Renal cortical epithelial cell (primary cell): ENCODE results near the gene CFAP53. TPM values are rescaled to one million over a fixed set of nuclear protein-coding genes. Genes with fewer than 3 reads are reported as not detected.

Experiments used
- DNase-seq: peaks from one replicate; pipeline ENCODE4 v3.0.0-alpha.2; 2011; ENCODE audit warnings: low read depth
- total RNA-seq: library from RNA; depleted of rRNA; stranded (reverse); fragments of >200 nt; gene quantifications from 2 replicates; pipeline ENCODE4 v1.2.3, GENCODE V29; 2014

Gene CFAP53
- total RNA-seq, 1 donor from 2014 or later, result 2.2 TPM

DNA sequence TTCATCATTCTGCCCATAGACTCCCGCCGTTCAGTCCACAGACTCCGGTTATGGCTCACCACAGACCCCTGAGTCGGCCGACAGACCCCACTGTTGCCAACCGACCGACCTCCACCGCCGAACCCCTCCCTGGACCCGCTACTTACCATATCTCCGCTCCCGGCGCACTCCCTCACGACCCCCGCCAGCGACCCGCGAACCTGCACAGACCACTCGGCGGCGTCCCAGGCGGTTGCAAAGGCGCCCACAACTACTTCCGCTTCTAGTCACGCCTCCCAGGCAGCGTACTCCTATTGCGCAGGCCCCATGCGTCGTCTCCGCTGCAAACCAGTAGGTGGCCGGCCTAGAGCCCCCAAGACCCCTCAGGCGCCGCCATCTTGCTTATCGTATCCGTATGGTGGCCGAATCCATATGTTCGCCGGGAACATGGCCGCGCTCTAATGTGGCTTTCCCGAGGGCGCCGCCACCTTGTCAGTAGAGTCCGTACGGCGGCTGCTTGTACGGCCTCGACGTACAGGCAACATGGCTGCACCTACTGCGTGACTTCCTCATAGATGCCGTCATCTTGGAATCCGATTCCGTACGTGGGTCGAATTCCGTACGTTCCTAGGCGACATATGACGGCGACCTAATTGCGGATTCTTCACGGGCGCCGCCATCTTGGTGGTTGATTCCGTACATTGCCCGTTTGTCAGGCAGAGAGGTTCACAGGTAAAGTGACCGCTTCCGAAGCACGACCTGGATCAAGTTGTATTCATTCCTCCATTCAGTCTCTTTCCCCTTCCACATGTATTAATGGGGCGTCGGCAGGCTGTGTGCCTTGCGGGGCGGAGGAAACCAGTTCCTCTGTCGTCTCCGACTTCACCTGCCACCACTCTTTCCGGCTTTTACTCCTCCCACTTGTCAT is 21.4 kb upstream of the CFAP53 start, which contains the start of gene CXXC1:
CXXC1 (minus strand) TSS at position 252 of the 907 bp plus-strand sequence; CDS start at position 149, 103 bp downstream.
- DNase-seq, result peak; percentile 99

DNA sequence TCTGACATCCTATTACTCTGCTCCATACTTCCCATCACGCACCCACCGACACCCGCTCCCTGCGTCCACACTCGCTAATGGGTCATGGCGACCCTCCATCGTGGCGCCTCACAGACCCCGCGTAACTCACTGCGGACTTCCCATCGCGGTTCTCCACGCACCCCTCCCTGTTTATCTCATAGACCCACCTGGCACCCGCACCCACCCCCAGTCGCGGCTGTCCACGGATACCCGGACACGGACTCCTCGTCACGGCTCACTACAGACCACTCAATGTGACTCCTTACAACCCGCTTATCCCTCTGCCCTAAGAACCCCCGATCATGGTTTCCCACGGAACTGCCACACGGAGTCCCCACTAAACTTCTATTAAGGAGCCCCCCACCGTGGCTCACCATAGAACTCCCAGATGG is 20.7 kb upstream of the CFAP53 start:
- DNase-seq, result no peak

DNA sequence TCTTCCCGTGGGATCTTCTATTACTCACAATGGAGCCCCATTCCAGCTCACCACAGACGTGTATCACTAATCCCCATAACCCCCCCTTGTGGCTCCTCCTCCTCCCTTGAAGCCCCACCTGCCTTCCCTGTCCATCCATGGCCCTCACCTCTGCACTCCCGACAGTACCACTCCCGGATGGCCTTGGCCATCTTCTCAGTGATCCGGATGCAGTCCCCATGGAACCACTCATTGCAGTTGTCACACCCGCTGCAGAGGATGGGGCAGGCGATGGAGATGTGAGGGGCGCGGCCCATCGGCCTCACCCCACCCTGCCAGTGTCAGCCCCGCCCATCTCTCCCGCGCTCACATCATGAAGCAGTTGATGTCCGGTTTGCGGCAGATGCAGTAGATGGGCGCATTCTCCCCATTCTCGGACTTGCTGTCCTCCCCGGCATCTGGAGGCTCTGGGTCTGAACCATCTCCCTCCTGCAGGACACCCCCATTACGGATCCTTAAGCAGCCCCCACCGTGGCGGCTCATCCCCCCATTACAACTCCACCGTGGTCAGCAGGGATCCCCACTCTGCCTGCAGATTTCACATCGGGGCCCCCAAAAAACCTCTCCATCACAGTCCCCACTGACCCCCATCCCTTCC is 20.2 kb upstream of the CFAP53 start:
- DNase-seq, result peak; percentile 12

DNA sequence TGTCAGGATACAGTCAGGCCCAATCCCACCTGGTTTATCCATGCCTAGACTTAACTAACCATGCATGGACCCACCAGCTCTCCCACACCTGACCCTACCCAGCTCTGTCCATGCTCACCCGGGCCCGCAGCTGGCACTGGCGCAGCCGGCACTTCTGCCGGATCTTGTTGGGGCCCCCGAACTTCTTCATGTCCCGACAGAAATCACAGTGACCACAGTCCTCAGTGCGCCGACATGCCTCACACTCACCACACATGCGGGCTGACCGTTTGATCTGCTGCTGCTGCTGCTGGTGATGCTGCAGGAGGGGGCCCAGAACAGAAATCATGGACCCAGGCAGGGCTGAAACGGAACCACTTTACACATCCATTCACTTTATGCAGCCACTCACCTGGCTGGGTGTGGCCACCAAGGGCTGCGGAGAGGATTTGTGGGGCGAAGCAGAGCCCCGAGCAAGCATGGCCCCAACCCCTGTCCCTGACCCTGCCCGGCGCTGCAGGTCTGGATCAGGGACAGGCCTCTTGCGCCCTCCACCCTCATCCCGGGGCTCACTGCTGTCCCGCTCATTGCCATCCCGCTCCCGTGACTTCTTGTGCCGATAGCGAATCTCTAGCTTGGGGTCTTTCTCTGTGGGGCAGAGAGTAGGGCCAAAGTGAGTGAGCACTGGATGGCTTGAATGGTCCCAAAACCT is 19.5 kb upstream of the CFAP53 start:
- DNase-seq, result no peak

DNA sequence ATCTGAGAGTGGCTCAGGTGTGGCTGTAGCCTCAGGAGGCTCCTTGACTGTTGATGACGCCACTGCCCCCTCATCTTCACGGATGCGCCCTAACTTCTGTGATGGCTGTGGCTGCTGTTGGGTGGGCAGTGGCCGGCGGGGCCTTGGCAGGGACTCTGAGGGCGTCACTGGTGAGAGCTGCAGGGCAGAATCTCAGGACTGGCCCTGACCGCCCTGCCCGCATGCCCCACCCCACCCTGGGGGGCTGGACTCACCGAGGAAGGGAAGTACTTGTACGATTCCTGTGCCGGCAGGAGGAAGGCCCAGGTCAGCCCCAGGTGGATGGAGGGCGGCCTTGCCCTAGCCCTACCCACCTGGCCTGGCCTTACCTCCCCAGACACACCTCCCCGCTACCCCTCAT is 18.8 kb upstream of the CFAP53 start:
- no peak for DNase-seq

DNA sequence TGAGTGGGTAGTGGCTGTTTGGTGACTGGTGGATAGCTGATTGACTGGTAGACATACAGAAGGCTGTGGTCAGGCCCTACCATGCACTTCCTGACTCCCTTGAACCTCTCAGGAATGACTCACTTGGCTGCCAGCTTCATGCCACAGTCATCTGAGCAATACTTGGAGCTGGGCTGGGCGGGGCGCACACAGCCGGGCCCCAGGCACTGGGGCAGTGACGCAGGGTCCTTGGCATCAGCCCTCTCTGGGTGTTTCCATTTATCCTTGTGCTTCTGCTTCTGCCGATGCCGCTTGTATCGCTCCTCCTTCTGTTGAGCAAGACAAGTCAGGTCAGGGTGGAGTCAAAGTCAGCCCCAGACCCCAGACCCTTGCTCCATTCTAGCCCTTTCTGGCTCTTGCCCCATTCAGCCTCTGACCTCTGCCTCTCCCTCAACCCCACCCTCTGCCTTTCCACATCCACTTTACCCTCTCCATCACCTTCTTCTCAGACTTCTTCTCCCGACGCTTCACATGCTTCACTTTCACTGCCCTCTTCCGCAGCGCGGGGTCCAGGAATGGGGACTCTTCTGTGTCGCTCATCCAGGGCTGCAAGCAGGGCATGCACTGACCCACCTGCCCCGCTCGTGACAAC is 18.1 kb upstream of the CFAP53 start:
- no peak for DNase-seq

DNA sequence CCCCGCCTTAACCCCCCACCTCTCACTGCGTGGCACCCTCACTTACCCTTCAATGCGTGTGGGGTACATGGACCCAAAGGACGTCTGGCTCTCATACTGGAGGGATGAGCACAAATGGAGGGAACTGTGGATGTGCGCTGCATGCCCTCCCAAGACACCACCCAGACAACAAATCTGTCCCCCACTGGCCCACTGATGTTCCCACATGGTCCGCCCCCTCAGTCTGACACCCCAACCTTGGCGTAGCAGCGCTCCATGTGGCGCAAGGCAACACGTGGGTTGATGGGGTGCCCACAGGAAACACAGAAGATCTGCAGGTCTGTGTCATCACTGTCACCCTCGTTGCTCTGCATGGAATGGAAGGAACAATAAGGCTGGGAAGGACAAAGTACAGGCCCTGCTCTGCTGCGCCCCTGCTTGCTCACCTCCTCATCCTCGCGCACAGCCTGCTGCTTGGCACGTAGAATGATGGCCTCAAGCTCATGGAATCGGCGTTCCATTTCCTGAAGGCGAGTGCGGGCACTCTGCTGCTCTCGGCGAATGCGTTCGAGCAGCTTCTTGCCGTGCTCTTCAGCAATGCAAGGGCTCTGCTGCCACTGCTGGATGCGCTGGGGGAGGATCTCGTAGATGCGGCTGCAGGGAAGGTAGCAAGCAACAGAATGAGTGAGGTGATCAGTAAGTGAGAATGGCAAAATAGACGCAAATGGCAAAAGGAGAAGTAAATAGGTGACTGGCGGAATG is 17.3 kb upstream of the CFAP53 start:
- DNase-seq, result no peak

DNA sequence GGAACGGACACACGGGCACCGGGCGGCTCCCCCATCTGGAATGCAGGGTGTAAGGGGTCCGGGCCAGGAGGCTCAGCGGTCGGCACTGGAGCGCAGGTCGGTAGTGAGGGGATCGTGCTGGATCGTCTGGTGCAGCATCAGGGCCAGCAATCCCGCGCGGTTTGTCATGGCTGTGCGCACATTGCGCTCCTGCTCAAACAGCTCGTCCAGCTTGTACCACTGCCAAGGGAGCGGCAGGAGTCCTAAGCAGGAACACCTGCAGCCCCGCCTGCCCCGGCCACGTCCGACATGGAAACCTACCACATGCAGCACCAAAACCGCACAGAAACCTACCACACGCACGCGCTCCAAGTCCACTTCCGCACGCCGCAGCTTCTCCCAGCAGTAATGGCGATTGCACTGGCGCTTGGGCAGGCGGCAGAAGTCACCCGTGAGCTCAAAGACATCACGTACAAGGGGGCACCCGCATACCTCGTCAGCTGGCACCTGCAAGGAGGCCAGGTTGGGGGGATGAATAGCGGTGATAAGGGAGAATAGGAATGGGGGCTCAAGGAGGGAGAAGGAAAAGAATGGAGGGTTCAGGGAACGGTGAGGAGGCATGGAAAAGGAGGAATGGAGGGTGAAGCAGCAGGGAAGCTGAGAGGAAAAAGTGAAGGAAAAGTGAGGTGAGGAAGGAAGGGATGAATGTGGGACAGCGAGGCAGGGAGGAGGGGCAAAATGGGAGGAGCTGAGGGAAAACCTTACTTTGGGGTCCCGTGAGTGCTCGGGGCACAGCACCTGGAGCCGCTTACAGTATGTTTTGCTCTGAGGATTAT is 16.4 kb upstream of the CFAP53 start:
- no peak for DNase-seq

DNA sequence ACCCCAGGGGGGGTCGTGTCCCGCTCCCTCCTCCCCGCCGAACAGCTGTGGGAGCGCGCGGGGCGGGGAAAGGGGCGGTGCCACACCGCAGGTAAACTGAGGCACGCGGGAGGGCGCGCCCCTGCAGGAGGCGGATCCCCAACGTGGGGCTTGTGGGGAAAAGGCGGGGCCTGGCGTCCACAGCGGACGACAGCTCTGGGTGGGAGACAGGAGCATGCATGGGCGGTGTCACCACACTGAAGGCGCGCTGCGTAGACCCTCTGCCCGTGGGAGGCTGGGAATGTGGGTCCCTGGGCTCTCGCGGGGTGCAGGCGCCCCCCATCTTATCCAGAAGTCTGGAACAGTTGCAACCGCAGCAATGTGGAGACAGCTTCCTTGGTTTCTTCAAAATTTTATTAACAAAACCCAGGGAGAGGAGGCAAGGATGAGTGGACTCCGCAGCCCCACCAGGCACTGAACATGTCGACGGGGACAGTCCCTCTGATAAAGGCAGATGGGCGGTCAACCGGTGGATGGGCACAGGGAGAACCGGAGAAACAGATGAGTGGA is 15.8 kb upstream of the CFAP53 start:
- DNase-seq, result no peak

DNA sequence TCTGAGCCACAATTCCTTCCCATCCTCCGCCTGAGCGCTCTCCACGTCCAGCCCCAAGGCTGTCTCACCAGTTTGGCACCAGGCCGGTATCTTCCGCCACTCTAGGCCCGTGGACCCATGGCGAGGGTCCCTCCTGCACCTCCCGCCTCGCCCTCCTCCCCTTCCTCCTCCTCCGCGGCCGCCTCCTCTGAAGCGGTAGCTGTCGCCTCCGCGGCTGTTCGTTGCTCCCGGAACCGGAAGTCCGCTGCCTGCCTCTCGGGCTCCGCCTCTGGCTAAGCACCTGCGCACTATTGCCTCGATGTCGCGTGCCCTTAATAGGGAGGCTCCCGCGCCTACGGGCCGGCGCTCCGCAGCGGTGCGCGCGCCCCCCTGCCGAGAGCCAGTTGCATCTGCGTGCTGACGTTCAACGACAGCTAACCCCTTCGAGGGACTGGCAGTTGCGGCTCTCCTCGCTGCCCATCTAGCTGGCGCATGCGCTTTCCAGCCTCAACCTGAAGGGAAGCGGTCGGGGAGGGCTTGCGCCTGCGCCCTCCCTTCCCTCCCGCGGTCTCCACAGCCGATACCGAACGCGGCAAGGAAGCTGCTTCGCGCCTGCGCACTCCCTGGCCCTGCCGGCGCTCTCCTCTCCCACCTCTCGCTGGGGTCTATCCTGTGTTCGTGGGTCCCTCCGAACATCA is 15.1 kb upstream of the CFAP53 start, which contains the start of gene MBD1:
MBD1 (minus strand) TSS at position 229 of the 677 bp plus-strand sequence. CDS start 1,531 bp downstream, outside the sequence.
- DNase-seq, result peak; percentile 96

DNA sequence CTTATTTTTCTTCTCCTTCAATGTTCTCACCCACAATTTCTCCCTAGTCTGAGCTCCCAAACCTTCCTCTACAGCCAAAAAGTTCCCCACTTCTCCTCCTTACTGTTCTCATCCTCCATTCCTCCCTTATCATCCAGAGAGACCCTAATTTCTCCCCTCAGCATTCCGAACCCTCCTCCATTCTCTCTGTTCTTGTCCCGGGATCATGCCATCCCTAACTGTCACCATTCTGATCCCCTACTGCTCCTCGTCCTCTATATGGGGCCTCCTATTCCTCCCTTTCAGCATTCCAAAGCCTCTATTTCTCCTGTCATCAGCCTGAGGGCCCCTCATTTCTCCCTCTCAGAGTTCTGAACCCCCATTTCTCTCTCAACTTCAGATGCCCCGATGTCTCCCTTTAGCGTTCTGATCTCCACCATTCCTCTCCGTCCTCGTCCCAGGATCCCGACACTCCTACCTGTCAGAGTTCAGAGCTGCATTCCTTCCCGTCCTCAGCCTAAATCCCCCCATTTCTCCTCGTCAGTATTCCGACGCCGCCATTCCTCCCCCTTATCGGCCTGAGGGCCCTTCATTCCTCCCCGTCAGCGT is 14.5 kb upstream of the CFAP53 start:
- DNase-seq, result no peak

DNA sequence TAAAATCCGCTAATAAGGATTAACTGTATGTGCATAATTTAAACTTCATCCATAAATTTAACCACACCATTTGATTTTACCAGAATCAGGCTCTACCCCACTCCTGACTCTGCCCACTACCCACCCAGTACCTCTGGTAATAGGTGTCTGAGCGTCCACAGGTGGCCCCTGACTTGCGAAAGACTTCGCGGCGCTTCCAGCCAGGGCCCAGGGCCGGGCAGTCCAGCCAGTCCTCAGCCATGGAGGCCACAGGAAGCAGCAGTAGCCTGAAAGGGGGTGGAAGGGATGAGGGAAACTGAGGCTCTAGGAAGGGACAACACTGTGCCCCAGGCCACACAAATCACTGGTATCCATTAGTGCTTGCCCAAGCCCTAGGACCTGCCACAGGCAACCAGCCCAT is 13.5 kb upstream of the CFAP53 start:
- no peak for DNase-seq

DNA sequence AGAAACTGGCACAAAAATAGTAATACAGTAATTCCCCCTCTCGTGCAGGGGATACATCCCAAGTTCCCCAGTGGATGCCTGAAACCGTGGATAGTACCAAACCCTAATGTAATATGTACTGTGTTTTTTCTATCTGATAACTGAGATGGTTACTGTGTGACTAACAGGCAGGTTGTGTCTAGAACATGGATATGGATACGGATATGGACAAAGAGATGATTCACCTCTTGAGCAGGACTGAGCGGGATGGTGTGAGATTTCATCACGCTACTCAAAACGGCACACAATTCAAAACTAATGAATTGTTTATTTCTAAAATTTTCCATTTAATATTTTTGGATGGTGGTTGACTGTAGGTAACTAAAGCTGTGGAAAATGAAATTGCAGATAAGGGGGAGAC is 11.6 kb upstream of the CFAP53 start:
- peak; percentile 10 for DNase-seq

DNA sequence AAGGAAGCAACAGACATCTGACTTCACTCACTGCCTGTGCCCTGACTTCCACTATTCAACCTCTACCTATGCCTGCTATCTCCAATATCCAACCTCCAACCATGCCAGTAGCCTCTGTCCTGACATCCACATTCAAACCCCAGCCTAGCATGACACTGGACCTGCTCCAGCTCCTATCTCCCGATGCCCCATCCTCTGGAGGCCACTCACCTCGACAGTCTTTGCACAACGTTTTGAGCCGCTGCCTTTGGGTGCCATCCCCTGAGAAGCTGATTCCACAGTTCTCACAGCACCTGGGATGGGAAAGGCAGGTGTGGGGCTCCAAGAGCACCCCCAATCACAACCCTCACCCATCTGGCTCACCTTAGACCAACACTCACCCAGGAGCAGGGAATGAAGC is 10.2 kb upstream of the CFAP53 start:
- DNase-seq, result no peak

DNA sequence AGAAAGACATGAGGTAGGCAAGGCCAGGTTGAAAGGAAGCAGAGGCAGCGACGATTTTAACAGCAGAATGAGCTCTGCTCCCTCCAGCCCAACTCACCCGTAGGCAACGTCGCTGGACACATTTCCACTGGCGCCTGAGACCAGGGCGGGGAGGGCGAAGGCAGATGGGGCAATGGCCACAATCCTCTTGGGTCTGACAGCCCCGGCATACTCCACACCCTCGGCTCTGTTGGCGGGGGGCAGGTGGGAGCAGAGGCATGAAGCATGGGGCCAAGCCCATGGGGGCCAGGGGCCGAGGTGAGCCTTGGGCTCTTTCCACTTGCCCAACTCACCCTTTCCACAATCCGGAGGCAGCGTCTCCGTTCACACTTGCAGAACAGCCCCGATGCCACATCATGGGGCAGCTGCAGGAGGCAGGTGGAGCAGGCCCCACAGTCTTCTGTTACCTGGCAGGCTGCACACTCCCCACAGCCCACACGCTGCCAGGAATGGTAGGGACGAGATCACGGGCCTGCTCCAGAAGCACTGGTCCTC is 9.3 kb upstream of the CFAP53 start:
- no peak for DNase-seq

DNA sequence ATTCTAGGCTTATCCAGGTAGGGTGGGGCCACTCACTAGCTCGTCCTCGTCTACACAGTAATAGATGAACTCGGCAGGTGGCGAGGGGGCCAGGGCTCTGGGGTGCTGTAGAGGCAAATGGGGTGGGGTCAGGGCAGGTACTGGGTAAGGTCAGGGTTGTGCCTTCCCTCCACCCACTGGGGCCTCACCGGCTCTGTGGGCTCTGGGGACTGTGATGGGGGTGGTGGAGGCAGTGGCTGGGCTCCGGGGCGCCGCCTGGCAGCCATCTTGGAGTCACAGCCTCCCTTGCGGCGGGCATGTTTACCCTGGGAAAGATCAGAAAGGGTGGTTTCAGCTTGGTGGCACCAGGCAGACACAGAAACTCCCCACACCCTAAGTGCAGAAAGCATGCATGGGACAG is 8.6 kb upstream of the CFAP53 start:
- no peak for DNase-seq

DNA sequence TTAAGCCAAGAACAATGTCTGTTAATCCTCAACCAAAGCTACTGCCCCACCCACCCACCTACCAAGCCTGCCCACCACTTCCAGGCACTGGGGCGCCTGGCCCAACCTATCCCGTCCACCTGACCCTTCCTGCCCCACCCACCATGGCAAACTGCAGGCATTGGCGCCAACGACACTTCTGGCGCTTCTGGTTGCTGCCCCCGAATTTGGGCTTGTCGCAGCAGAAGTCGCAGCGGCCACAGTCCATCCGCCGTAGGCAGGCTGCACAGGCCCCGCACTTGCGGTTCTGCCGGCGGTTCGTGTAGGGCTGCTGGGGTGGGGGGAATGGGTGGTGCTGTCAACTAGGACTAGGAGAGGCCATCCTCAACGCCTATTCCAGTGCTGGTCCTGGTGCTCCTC is 7.7 kb upstream of the CFAP53 start:
- no peak for DNase-seq

DNA sequence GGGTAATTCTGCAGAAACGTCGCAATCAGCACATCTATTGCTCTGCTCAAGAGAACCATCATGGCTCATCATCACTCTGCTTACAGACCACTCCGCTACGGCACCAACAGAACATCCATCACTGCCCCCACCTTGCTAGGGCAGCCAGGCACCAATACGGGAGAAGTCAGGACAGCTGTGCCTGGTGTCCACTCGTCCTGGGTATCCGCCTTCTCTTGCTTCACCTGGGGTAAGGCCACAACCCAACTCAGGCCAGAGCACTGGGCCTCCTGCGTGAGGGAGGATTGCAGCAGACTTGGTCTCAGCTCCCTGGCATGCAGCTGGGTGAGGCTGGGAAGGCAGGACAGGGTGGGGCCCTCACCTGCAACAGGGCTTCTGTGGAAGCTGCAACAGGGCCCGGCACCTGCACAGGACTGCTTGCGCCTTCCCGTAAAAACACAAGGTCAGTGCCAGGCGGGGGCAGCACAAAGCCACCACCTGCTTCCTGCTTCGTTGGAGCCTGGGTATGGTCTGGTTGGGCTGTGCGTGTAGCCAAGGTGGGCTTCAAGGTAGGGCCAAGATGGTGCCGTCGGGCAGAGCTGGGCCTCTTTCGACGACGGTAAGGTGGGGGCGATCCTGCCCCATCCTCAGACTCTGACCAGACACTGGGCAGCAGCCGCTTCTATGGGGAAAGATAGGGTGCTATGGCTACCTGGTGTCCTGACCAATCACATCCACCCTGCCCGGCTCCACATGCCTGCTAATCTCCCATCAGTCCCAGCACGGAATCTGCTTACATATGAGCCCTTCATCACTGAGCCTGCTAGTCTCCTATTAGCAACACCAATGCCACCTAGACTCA is 7.1 kb upstream of the CFAP53 start:
- DNase-seq, result no peak
